ENCODE results near the gene AGPAT1. TPM values are rescaled to one million over a fixed set of nuclear protein-coding genes. Genes with fewer than 3 reads are reported as not detected.

The AGPAT1 gene
- total and polyA plus RNA-seq, 2 of the 13 experiments (the other 11 are each of a cell fraction or from before 2014, with no cell fraction given): 51.3 to 139 TPM

GRCh38 chr6:32175711-32176475 is at the start of gene AGPAT1 (continued):
- TF ChIP-seq SNAI1 (CRISPR knock-in tag; IDR thresholded peaks at IDR 0.05; ENCODE audit: borderline replicate concordance) (no peak), FOXO1 (CRISPR knock-in tag; IDR thresholded peaks at IDR 0.05) (peak; percentile 24; the same call in 1 of the 2 replicates), ZNF556 (CRISPR knock-in tag; IDR thresholded peaks at IDR 0.05; ENCODE audit: borderline replicate concordance) (no peak), PCBP2 (optimal IDR thresholded peaks at IDR 0.05; ENCODE audit: low read depth, low read length, poor library complexity, severe bottlenecking) (no peak), NR0B2 (CRISPR knock-in tag; IDR thresholded peaks at IDR 0.05) (no peak), BORCS8-MEF2B (CRISPR knock-in tag; IDR thresholded peaks at IDR 0.05) (no peak), ZNF414 (CRISPR knock-in tag; IDR thresholded peaks at IDR 0.05) (no peak; the same call in 1 of the 2 replicates), MXD3 (CRISPR knock-in tag; IDR thresholded peaks at IDR 0.05) (no peak), ZBTB39 (CRISPR knock-in tag; IDR thresholded peaks at IDR 0.05) (no peak), BCL3 (CRISPR knock-in tag; IDR thresholded peaks at IDR 0.05) (peak; percentile 87), JDP2 (CRISPR knock-in tag; IDR thresholded peaks at IDR 0.05; ENCODE audit: borderline replicate concordance) (no peak), NCOA5 (CRISPR knock-in tag; IDR thresholded peaks at IDR 0.05) (no peak), ZMYM3 (CRISPR knock-in tag; IDR thresholded peaks at IDR 0.05) (0 out of 2 replicates have a peak, but pooled peaks have one; percentile 30), ZNF644 (CRISPR knock-in tag; IDR thresholded peaks at IDR 0.05; ENCODE audit: low read depth) (no peak), MAFG (CRISPR knock-in tag; IDR thresholded peaks at IDR 0.05) (no peak), TRIM24 (CRISPR knock-in tag; IDR thresholded peaks at IDR 0.05) (no peak), KMT2B (CRISPR knock-in tag; IDR thresholded peaks at IDR 0.05) (peak; percentile 62; the same call in 1 of the 2 replicates), PRMT3 (CRISPR knock-in tag; IDR thresholded peaks at IDR 0.05; ENCODE audit: borderline replicate concordance, low read depth) (no peak), SOX5 (CRISPR knock-in tag; IDR thresholded peaks at IDR 0.05; ENCODE audit: borderline replicate concordance) (no peak), ZNF317 (CRISPR knock-in tag; IDR thresholded peaks at IDR 0.05) (peak; percentile 43; the same call in 1 of the 2 replicates), NFRKB (IDR thresholded peaks at IDR 0.05) (no peak), ZNF800 (CRISPR knock-in tag; IDR thresholded peaks at IDR 0.05) (no peak), SRY (CRISPR knock-in tag; IDR thresholded peaks at IDR 0.05) (no peak; the same call in 1 of the 2 replicates), ZNF17 (CRISPR knock-in tag; IDR thresholded peaks at IDR 0.05) (no peak)
